CD4-positive, alpha-beta T cell treated with Interferon alpha-2 for 1 hour (primary cell): ENCODE results near the gene AZGP1.
A peak's percentile ranks its signal among the peaks of the same experiment; 100 is the strongest.
"Not testable (repeated sequence)": the region's sequence is repeated elsewhere in the genome, so short reads cannot be mapped to it uniquely, and the experiment has no call there.

Source experiments
- DNase-seq, 2 donors: peaks; one replicate each; pipeline ENCODE4 v3.0.0-alpha.2; 2020 to 2022

Gene AZGP1

GRCh38 chr7:99996755-99997544 is 21.1 kb upstream of the AZGP1 start:
- DNase-seq, result no peak

- no peak for DNase-seq
These were observed 19.0 kb upstream of the AZGP1 start for GRCh38 chr7:99994819-99995218.

GRCh38 chr7:99992330-99993038 is 16.7 kb upstream of the AZGP1 start:
- DNase-seq, result no peak

GRCh38 chr7:99991543-99991942 is 15.7 kb upstream of the AZGP1 start:
- not testable (repeated sequence) for DNase-seq

GRCh38 chr7:99990460-99990852 is 14.6 kb upstream of the AZGP1 start:
- no peak for DNase-seq

GRCh38 chr7:99987846-99988245 is 12.0 kb upstream of the AZGP1 start:
- no peak for DNase-seq

- DNase-seq, result not testable (repeated sequence)
These were observed 11.5 kb upstream of the AZGP1 start for GRCh38 chr7:99987306-99987705.

- no peak for DNase-seq
These were observed 8.8 kb upstream of the AZGP1 start for GRCh38 chr7:99984593-99984992.

GRCh38 chr7:99981066-99981465 is 5.2 kb upstream of the AZGP1 start:
- DNase-seq, result not testable (repeated sequence)

- DNase-seq, result not testable (repeated sequence)
These were observed 4.6 kb upstream of the AZGP1 start for GRCh38 chr7:99980448-99980872.

GRCh38 chr7:99979814-99980225 is 4.0 kb upstream of the AZGP1 start:
- peak; percentile 57 to 73 for DNase-seq

- DNase-seq, result no peak
These were observed 795 bp upstream of the AZGP1 start for GRCh38 chr7:99976626-99977025.

- DNase-seq, result no peak
These were observed 1.1 kb downstream of the AZGP1 start for GRCh38 chr7:99974681-99975080.

GRCh38 chr7:99973817-99974216 is 2.0 kb downstream of the AZGP1 start:
- DNase-seq, result not testable (repeated sequence)

GRCh38 chr7:99971242-99971641 is 4.6 kb downstream of the AZGP1 start:
- DNase-seq, result no peak

- not testable (repeated sequence) for DNase-seq
These were observed 6.0 kb downstream of the AZGP1 start for GRCh38 chr7:99969813-99970212.

- DNase-seq, result no peak
These were observed 6.5 kb downstream of the AZGP1 start for GRCh38 chr7:99969298-99969697.

- no peak for DNase-seq
These were observed 17.1 kb downstream of the AZGP1 start for GRCh38 chr7:99958564-99959227.

GRCh38 chr7:99955247-99955646 is 20.6 kb downstream of the AZGP1 start:
- no peak for DNase-seq

- not testable (repeated sequence) for DNase-seq
These were observed 21.2 kb downstream of the AZGP1 start for GRCh38 chr7:99954643-99955042.

GRCh38 chr7:99953649-99954048 is 22.2 kb downstream of the AZGP1 start:
- DNase-seq, result no peak

- not testable (repeated sequence) for DNase-seq
These were observed 23.2 kb downstream of the AZGP1 start for GRCh38 chr7:99952649-99953048.

GRCh38 chr7:99950819-99951218 is 25.0 kb downstream of the AZGP1 start:
- DNase-seq, result not testable (repeated sequence)
